Erythroblast (primary cell): ENCODE measurements around the gene LRRC9.
A peak's percentile ranks its signal among the peaks of the same experiment; 100 is the strongest.

ENCODE experiments used
- DNase-seq, 2 experiments: peaks; one replicate each; lab custom pipeline; 2025; lab: John Stamatoyannopoulos, UW
- GATA1 ChIP-seq: IDR thresholded peaks from 2 replicates; pipeline ENCODE4 v1.6.1; 2011; ENCODE audit warnings: low read depth, mild to moderate bottlenecking, control low read depth, low read length, moderate library complexity
- POLR2A ChIP-seq: IDR thresholded peaks from 2 replicates; pipeline ENCODE4 v1.6.1; 2011; ENCODE audit warnings: mild to moderate bottlenecking, low read length

Gene LRRC9

DNA sequence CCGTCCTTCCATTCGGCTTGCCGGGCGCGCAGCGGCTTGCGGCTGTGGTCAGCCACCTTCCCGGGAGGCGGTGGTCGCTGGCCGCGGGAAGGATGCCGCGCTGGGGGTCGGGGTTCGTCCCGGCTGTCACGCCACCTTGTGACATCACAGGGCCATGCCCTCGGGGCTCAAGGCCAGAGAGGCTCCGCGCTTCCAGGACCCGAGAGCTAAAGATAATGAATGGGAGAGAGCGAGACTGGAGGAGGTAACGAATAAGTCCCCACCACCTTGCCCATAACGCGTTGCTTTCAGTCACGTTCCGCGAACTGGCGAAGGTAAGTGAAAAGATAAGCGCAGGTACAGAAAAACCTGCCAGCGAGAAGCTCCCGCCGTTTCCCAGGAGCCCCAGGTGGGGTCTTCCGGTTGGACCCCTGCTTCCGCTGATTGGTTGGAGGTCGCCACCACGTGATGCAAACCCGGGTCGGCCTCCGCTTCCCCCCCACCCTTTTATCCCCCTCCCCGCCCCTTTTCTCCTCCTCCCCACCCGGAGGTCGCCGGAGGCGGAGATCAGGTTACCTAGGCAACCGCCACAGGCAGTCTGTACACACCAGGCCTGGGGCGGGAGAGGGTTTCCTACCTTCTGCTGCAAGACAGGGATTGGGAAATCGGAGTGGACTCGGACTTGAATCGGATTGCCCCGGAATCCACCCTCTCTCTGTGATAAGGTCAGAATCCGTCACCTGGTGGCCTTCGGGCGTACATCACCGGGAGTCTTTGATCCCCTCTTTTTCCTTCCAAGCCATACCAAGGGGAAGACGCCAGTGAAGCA is at the start of gene LRRC9:
Gene LRRC9 (plus strand): TSS at position 575 of the 808 bp plus-strand sequence.
- TF ChIP-seq GATA1 (no peak), POLR2A (no peak)
- no peak for DNase-seq

- TF ChIP-seq POLR2A: no peak
- TF ChIP-seq GATA1: no peak
- DNase-seq: peak in 1 of 2 experiments; percentile 3
These were observed 49.4 kb upstream of the LRRC9 start, which contains the start of gene RTN1 for GRCh38 chr14:59870277-59871165. TSS of gene RTN1 (minus strand) at chr14:59870776. CDS start at chr14:59870630, 146 bp downstream.

DNA sequence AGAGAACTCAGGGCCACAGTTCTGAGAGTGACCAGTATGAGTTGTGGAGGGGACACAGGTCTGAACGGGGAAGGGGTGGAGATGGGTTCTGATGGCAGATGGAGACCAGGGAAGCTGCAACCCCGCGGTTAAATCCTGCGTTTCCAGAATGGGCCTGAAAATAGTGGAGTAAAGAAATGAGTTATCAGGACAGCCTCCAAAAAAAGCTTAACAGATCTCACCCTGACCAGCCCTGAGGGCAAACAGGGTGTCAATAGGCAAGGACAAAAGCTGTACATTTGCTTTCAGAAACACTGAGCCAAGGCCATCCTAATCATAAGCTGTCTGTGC is 48.8 kb upstream of the LRRC9 start:
- no peak for DNase-seq
- no peak for TF ChIP-seq GATA1
- TF ChIP-seq POLR2A: no peak

- DNase-seq: no peak
- TF ChIP-seq GATA1: no peak
- TF ChIP-seq POLR2A: no peak
These were observed 37.0 kb upstream of the LRRC9 start for GRCh38 chr14:59882957-59883356.

GRCh38 chr14:59890676-59891075 is 29.3 kb upstream of the LRRC9 start:
- DNase-seq: no peak
- TF ChIP-seq POLR2A (no peak), GATA1 (no peak)

GRCh38 chr14:59895721-59896120 is 24.2 kb upstream of the LRRC9 start:
- TF ChIP-seq POLR2A (no peak), GATA1 (no peak)
- no peak for DNase-seq

- DNase-seq: peak in 1 of 2 experiments; percentile 10
These were observed 22.1 kb upstream of the LRRC9 start for GRCh38 chr14:59897757-59898383.

GRCh38 chr14:59900556-59900955 is 19.4 kb upstream of the LRRC9 start:
- TF ChIP-seq GATA1 (no peak), POLR2A (no peak)
- no peak for DNase-seq

More at GRCh38 chr14:59897757-59898383, 22.1 kb upstream of the LRRC9 start:
- TF ChIP-seq GATA1: no peak
- TF ChIP-seq POLR2A: no peak

DNA sequence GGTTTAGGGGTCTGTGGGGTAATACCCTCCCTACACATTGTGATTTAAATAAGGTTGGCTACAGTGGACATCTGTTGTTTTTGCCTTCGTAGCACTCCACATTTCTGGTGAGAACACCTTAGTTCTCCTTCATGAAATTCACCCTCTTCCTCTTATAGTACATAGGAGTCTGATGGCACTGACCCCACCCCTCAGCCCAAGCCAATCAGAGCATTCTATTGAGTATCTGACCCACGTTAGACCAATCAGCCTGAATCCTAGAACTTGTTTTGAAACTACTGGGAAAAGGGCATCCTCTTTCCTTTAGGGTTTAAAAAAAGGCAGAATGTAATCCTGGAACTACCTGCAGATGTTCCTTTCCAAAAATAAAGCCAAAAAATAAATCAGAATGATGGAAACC is 15.8 kb upstream of the LRRC9 start:
- DNase-seq: no peak

DNA sequence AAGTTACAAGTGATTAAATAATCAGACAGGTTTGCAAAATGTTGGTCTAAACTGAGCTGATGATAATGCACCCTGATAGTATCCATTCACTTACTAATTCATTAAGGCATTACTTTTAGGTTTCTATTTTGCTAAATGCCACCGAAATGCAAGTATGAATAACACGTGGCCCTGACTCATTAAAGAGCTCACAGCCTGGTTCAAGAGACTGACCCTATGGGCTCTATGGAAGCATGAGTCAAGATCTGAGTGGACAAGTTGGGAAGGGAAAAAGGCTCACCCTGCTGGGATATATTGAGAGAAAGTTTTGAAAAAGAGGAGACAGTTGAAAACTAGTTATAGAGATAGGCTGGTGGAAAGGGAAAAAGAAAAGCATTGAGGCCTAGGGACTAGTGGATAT is 14.8 kb upstream of the LRRC9 start:
- DNase-seq: no peak
- TF ChIP-seq POLR2A: no peak
- TF ChIP-seq GATA1: no peak

More for the DNA sequence above, 15.8 kb upstream of the LRRC9 start:
- TF ChIP-seq GATA1: no peak
- no peak for TF ChIP-seq POLR2A

DNA sequence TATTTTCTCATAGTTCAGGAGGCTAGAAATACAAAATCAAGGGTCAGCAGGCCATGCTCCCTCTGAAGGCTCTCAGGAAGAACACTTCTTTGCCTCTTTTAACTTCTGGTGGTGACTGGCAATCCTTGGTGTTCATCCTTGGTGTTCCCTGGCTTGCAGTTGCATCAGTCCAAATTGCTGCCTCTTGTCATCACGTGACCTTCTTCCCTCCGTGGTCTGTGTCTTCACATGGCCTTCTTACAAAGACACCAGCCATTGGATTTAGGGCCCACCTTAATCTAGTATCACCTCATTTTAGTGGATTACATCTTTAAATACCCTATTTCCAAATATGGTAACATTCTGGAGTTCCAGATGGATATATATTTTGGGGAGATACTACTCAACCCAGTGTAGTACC is 7.5 kb upstream of the LRRC9 start:
- no peak for DNase-seq
- TF ChIP-seq GATA1 (no peak), POLR2A (no peak)

DNA sequence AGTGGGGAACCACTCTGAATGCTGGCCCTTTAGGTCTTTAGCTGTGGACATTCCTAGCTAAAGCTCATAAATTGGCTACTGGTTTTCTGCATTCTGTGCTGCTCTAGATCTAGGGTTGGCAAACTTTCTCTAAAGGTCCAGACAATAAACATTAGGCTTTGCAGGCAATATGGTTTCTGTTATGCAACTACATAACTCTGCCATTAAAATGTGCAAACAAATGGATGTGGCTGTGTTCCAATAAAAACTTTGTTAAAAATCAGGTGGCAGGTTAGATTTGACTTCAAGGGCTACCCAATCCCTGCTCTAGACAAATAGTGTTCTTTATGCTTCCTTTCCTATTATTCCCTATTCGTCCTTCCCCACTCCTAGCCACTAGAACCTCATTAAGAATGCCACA is 6.8 kb upstream of the LRRC9 start:
- DNase-seq: no peak
- TF ChIP-seq GATA1: no peak
- no peak for TF ChIP-seq POLR2A

DNA sequence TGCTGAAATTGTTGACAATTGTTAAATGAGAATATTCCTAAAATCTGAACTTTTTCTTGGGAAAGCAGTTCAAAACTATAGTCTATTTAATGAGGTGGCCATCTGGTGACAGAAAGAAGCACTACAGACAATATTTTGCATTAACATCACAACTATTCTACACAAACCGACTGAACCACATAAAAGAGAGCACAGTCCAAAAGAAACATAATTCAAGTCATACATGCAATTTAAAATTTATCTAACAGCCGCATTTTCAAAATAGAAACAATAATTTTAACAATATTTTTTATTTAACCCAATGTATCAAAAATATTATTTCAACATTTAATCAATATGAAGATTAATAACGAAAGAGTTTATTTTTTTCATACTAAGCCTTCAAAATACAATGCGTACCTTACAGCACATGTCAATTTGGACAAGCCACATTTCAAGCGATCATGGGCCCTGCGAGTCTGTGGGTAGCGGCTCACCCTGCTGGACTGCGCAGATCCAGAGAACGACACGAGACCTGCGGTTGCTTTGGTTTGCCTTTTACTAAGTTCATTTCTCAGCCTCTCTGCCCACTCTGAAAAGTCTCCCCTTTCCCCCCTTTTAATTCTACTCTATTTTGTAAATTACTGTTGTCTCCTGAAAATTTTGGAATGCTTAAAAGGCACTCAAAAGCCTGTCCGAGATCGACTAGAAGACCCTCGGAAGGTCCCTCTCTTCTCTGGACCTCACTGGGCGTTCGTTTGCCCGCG is 947 bp upstream of the LRRC9 start:
- TF ChIP-seq GATA1 (no peak), POLR2A (no peak)
- DNase-seq: peak; percentile 7 to 23

- TF ChIP-seq POLR2A: no peak
- TF ChIP-seq GATA1: no peak
- no peak for DNase-seq
These were observed 387 bp downstream of the LRRC9 start for GRCh38 chr14:59920378-59920683.
